Measurements from ENCODE around the gene PIK3R2.
"Not testable (repeated sequence)": the region's sequence is repeated elsewhere in the genome, so short reads cannot be mapped to it uniquely, and the experiment has no call there.

- not testable (repeated sequence) for TF ChIP-seq RARB (CRISPR knock-in tag; IDR thresholded peaks at IDR 0.05); BACH2 (CRISPR knock-in tag; IDR thresholded peaks at IDR 0.05; ENCODE audit: borderline replicate concordance); ZFP30 (CRISPR knock-in tag; IDR thresholded peaks at IDR 0.05)
Measured at GRCh38 chr19:18159059-18159616, 6.2 kb downstream of the PIK3R2 start.
